Sigmoid colon (tissue), 7 donors: Measurements from ENCODE around the gene CD163. TPM values are rescaled to one million over a fixed set of nuclear protein-coding genes. Genes with fewer than 3 reads are reported as not detected.

Experiments used
- DNase-seq: peaks from one replicate; pipeline ENCODE4 v3.0.0-alpha.2; 2019
- H3K27ac ChIP-seq, 4 donors: fragments of 200-600 bp; sonication (generic); one replicate each; pipeline ENCODE4 v1.5.1; 2016 to 2019; ENCODE audit warnings: mild to moderate bottlenecking in 1 of 4
- H3K27me3 ChIP-seq, 3 donors: fragments of 200-600 bp; sonication (generic); one replicate each; pipeline ENCODE4 v1.5.1; 2019; ENCODE audit warnings: mild to moderate bottlenecking in 1 of 3
- H3K36me3 ChIP-seq, 4 donors: fragments of 200-600 bp; sonication (generic); one replicate each; pipeline ENCODE4 v1.5.1; 2016 to 2019
- H3K4me1 ChIP-seq, 4 donors: fragments of 200-600 bp; sonication (generic); one replicate each; pipeline ENCODE4 v1.5.1; 2017 to 2019
- H3K4me3 ChIP-seq, 4 donors: fragments of 200-600 bp; sonication (generic); one replicate each; pipeline ENCODE4 v1.5.1; 2017 to 2019; ENCODE audit warnings: mild to moderate bottlenecking in 2 of 4, moderate library complexity in 1 of 4
- H3K9me3 ChIP-seq, 4 donors: fragments of 200-600 bp in 3 of 4; sonication (generic) in 3 of 4; one replicate each; pipeline versions ENCODE4 v1.5.1 to v1.6.1; 2013 to 2019
- CTCF ChIP-seq, 4 experiments: fragments of 450-650 bp in 3 of 4; fragments of 200-600 bp in 1 of 4; IDR thresholded peaks; one replicate each; pipeline ENCODE4 v1.5.1; 2016 to 2019; ENCODE audit warnings: antibody characterized with exemption in 4 of 4, mild to moderate bottlenecking in 3 of 4, moderate library complexity in 2 of 4
- EP300 ChIP-seq, 4 donors: sonication (generic); formaldehyde crosslinking; IDR thresholded peaks; one replicate each; pipeline ENCODE4 v1.6.1; 2017; ENCODE audit warnings: antibody characterized with exemption in 4 of 4
- POLR2A ChIP-seq, 2 donors: fragments of 450-650 bp; IDR thresholded peaks; one replicate each; pipeline ENCODE4 v1.6.1; 2016; ENCODE audit warnings: antibody characterized with exemption in 2 of 2, mild to moderate bottlenecking in 2 of 2, moderate library complexity in 2 of 2
- POLR2AphosphoS5 ChIP-seq, 4 donors: sonication (generic); formaldehyde crosslinking; IDR thresholded peaks; one replicate each; pipeline ENCODE4 v1.6.1; 2017; ENCODE audit warnings: antibody characterized with exemption in 4 of 4
- WGBS, 2 donors: extraction: QIAGEN DNeasy Blood & Tissue Kit; methylation state at CpG; one replicate each; pipeline ENCODE4 v1.1.7; 2013; 5-methylcytosine and 5-hydroxymethylcytosine counted together
- intact Hi-C: fragments of 100-400 bp; cut with DNase I; formaldehyde crosslinking; loops from one replicate; pipeline ENCODE4 v1.15.1; 2023
- polyA plus RNA-seq, 3 donors: library from polyadenylated mRNA; stranded (reverse); fragments of 200-250 nt; gene quantifications; one replicate each; pipeline ENCODE4 v1.2.3, GENCODE V29; 2013
- total RNA-seq, 4 donors: library from RNA; depleted of rRNA; stranded (reverse); fragments of >200 nt; gene quantifications; one replicate each; pipeline ENCODE4 v1.1.0, GENCODE V29; 2016
- donor health status: healthy with polysubstance abuse.
- donor health status: Bipolar disorder and iron deficiency.
- donor health status: healthy.

Gene CD163
- total and polyA plus RNA-seq, 7 donors = 21.0 to 254 (median 108) TPM

GRCh38 chr12:7431993-7432685 lies 71.4 kb downstream of the CD163 start:
- intact Hi-C loops = no loop called here
- Histone ChIP-seq H3K9me3 (no peaks in the 10 kb centered on the region), H3K4me3 (no peak overlapping the region), H3K4me1 (no peaks in the 10 kb centered on the region), H3K27ac (no peak overlapping the region), H3K36me3 (no peaks in the 10 kb centered on the region), H3K27me3 (no peaks in the 10 kb centered on the region)
- WGBS, 2 donors = 81 to 90% methylated on average over 5 of the region's 5 CpGs
- TF ChIP-seq POLR2AphosphoS5 (IDR thresholded peaks at IDR 0.05) (no peak), CTCF (IDR thresholded peaks at IDR 0.05) (no peak), EP300 (IDR thresholded peaks at IDR 0.05) (no peak), POLR2A (IDR thresholded peaks at IDR 0.05) (no peak)
- no peak for DNase-seq

Other genes with a start within 250 kb of the CD163 start
- not detected for gene ACSM4, start 199.7 kb downstream of the CD163 start, total RNA-seq
- gene ACSM4, start 199.7 kb downstream of the CD163 start, polyA plus RNA-seq = not detected
- 1 to 10 TPM in 2 of 4 donors, under 1 TPM in 2; 0.54 to 3.9 (median 1.2) TPM for gene CD163L1, start 59.6 kb downstream of the CD163 start, total RNA-seq
- 10 to 100 TPM in 1 of 3 donors, 1 to 10 TPM in 2; 3.6 to 49.0 (median 4.2) TPM for gene CD163L1, start 59.6 kb downstream of the CD163 start, polyA plus RNA-seq
- gene APOBEC1, start 162.1 kb upstream of the CD163 start, total RNA-seq = not detected
- 10 to 100 TPM in 2 of 3 donors, 1 to 10 TPM in 1; 7.7 to 31.4 (median 18.0) TPM for gene APOBEC1, start 162.1 kb upstream of the CD163 start, polyA plus RNA-seq
- gene GDF3, start 192.0 kb upstream of the CD163 start, total RNA-seq = not detected
- not detected for gene GDF3, start 192.0 kb upstream of the CD163 start, polyA plus RNA-seq
- not detected for gene DPPA3, start 207.7 kb upstream of the CD163 start, total RNA-seq
- gene DPPA3, start 207.7 kb upstream of the CD163 start, polyA plus RNA-seq = not detected
- gene CLEC4C, start 243.6 kb upstream of the CD163 start, total RNA-seq = not detected
- gene CLEC4C, start 243.6 kb upstream of the CD163 start, polyA plus RNA-seq = under 1 TPM in 1 of 3 donors, not detected in 2; 0.16 TPM